GM12878 (cell line): ENCODE data around the gene CTNNA1.

ENCODE experiments used
- BCL11A ChIP-seq: IDR thresholded peaks from 2 replicates; pipeline ENCODE4 v1.6.1; 2011; ENCODE audit warnings: low read depth, low read length
- CEBPB ChIP-seq, 2 experiments: fragments of 150-350 bp in 1 of 2; IDR thresholded peaks; 2 replicates each; pipeline ENCODE4 v1.6.1; 2012 to 2014; ENCODE audit warnings: low read depth in 2 of 2, low read length in 2 of 2, borderline replicate concordance in 1 of 2, inconsistent platforms in 1 of 2
- EGR1 ChIP-seq, 2 experiments: IDR thresholded peaks; 1 replicate in 1 of 2; 2 replicates in 1 of 2; pipeline ENCODE4 v1.6.1; 2011 to 2012; ENCODE audit warnings: low read depth in 2 of 2, low read length in 2 of 2, borderline replicate concordance in 1 of 2, mild to moderate bottlenecking in 1 of 2, moderate library complexity in 1 of 2
- MXI1 ChIP-seq: fragments of 150-350 bp; IDR thresholded peaks from 2 replicates; pipeline ENCODE4 v1.6.1; 2011; ENCODE audit warnings: low read depth, mild to moderate bottlenecking, inconsistent platforms, low read length, improper control_type of control experiment
- POLR2AphosphoS5 ChIP-seq: IDR thresholded peaks from 2 replicates; pipeline ENCODE4 v1.6.1; 2011; ENCODE audit warnings: mild to moderate bottlenecking, low read length, inconsistent platforms
- TCF12 ChIP-seq: IDR thresholded peaks from 2 replicates; pipeline ENCODE4 v1.6.1; 2011; ENCODE audit warnings: low read depth, mild to moderate bottlenecking, low read length
- ZNF384 ChIP-seq: IDR thresholded peaks from 2 replicates; pipeline ENCODE4 v1.6.1; 2012; ENCODE audit warnings: low read depth, mild to moderate bottlenecking, low read length, improper control_type of control experiment, borderline replicate concordance

- no peak for TF ChIP-seq MXI1
- no peak for TF ChIP-seq EGR1 (IDR thresholded peaks at IDR 0.05; ENCODE audit: borderline replicate concordance in 1 of 2, low read depth in 2 of 2, low read length in 2 of 2)
- no peak for TF ChIP-seq CEBPB (IDR thresholded peaks at IDR 0.05; ENCODE audit: borderline replicate concordance in 1 of 2, low read depth in 2 of 2, low read length in 2 of 2)
- TF ChIP-seq TCF12, result no peak
- no peak for TF ChIP-seq ZNF384
- no peak for TF ChIP-seq BCL11A
- TF ChIP-seq POLR2AphosphoS5, result no peak
These were observed 33.4 kb upstream of the CTNNA1 start for GRCh38 chr5:138719811-138720210.
